HepG2 (cell line): ENCODE results near the gene SERTAD2. TPM values are rescaled to one million over a fixed set of nuclear protein-coding genes. Genes with fewer than 3 reads are reported as not detected.

Experiments used
- ARNTL ChIP-seq: sonication (generic); formaldehyde crosslinking; IDR thresholded peaks from 2 replicates; pipeline ENCODE4 v1.4.0; 2020; ENCODE audit warnings: mild to moderate bottlenecking, missing genetic modification reagents
- HDAC1 ChIP-seq: sonication (generic); formaldehyde crosslinking; IDR thresholded peaks from 2 replicates; pipeline ENCODE4 v1.5.1; 2020; ENCODE audit warnings: mild to moderate bottlenecking, missing genetic modification reagents
- HIVEP1 ChIP-seq: sonication (generic); formaldehyde crosslinking; IDR thresholded peaks from 2 replicates; pipeline ENCODE4 v1.4.0; 2020; ENCODE audit warnings: mild to moderate bottlenecking, missing genetic modification reagents
- HNF4G ChIP-seq, 2 experiments: sonication (generic) in 1 of 2; formaldehyde crosslinking in 1 of 2; IDR thresholded peaks; 2 replicates each; pipeline versions ENCODE4 v1.4.0 to v1.6.1; 2011 to 2020; ENCODE audit warnings: borderline replicate concordance in 2 of 2, low read depth in 2 of 2, mild to moderate bottlenecking in 2 of 2, low read length in 1 of 2, missing genetic modification reagents in 1 of 2, moderate library complexity in 1 of 2
- IKZF1 ChIP-seq: fragments of 450-650 bp; IDR thresholded peaks from 2 replicates; pipeline ENCODE4 v1.7.1; 2016
- IRF2 ChIP-seq: IDR thresholded peaks from 2 replicates; pipeline ENCODE4 v1.6.1; 2018; ENCODE audit warnings: missing genetic modification reagents, missing compliant biosample characterization
- KDM5A ChIP-seq: fragments of 200-600 bp; sonication (generic); IDR thresholded peaks from 2 replicates; pipeline ENCODE4 v1.7.0; 2018; ENCODE audit warnings: antibody characterized with exemption, mild to moderate bottlenecking, low read length, borderline replicate concordance
- LCORL ChIP-seq, 2 experiments: fragments of 450-650 bp in 1 of 2; sonication (generic) in 1 of 2; formaldehyde crosslinking in 1 of 2; IDR thresholded peaks; 2 replicates each; pipeline versions ENCODE4 v1.5.0 to v1.6.1; 2017 to 2020; ENCODE audit warnings: antibody characterized with exemption in 1 of 2, missing genetic modification reagents in 1 of 2
- MED13 ChIP-seq: sonication (generic); formaldehyde crosslinking; IDR thresholded peaks from 2 replicates; pipeline ENCODE4 v1.5.0; 2020; ENCODE audit warnings: missing genetic modification reagents
- RORA ChIP-seq: sonication (generic); formaldehyde crosslinking; IDR thresholded peaks from 2 replicates; pipeline ENCODE4 v1.5.0; 2020; ENCODE audit warnings: mild to moderate bottlenecking, missing genetic modification reagents, moderate library complexity
- RXRA ChIP-seq: sonication (generic); formaldehyde crosslinking; IDR thresholded peaks from 2 replicates; pipeline ENCODE4 v1.5.1; 2020; ENCODE audit warnings: missing genetic modification reagents
- RXRB ChIP-seq: IDR thresholded peaks from 2 replicates; pipeline ENCODE4 v1.6.1; 2016; ENCODE audit warnings: borderline replicate concordance, missing genetic modification reagents, missing compliant biosample characterization
- SNAI1 ChIP-seq: sonication (generic); formaldehyde crosslinking; IDR thresholded peaks from 2 replicates; pipeline ENCODE4 v1.5.0; 2020; ENCODE audit warnings: mild to moderate bottlenecking, missing genetic modification reagents, borderline replicate concordance
- SNAPC2 ChIP-seq: sonication (generic); formaldehyde crosslinking; IDR thresholded peaks from 2 replicates; pipeline ENCODE4 v1.8.1; 2022; ENCODE audit warnings: mild to moderate bottlenecking, missing genetic modification reagents
- ZBTB20 ChIP-seq: sonication (generic); formaldehyde crosslinking; IDR thresholded peaks from 2 replicates; pipeline ENCODE4 v1.8.1; 2023; ENCODE audit warnings: missing genetic modification reagents, low read depth, mild to moderate bottlenecking, borderline replicate concordance
- ZEB1 ChIP-seq: IDR thresholded peaks from 2 replicates; pipeline ENCODE4 v1.6.1; 2012; ENCODE audit warnings: mild to moderate bottlenecking, low read depth, inconsistent platforms; ENCODE audit not compliant: insufficient replicate concordance
- ZFYVE20 ChIP-seq: sonication (generic); formaldehyde crosslinking; IDR thresholded peaks from 2 replicates; pipeline ENCODE4 v1.8.0; 2023; ENCODE audit warnings: low read depth, mild to moderate bottlenecking, moderate library complexity, missing genetic modification reagents, borderline replicate concordance
- ZNF282 ChIP-seq: fragments of 450-650 bp; IDR thresholded peaks from 2 replicates; pipeline ENCODE4 v1.6.1; 2018; ENCODE audit not compliant: partially characterized antibody
- ZNF616 ChIP-seq: sonication (generic); formaldehyde crosslinking; IDR thresholded peaks from 2 replicates; pipeline ENCODE4 v1.5.0; 2020; ENCODE audit warnings: low read depth, mild to moderate bottlenecking, missing genetic modification reagents
- ZNF879 ChIP-seq: sonication (generic); formaldehyde crosslinking; IDR thresholded peaks from 2 replicates; pipeline ENCODE4 v1.8.1; 2023; ENCODE audit warnings: missing genetic modification reagents
- ZNF891 ChIP-seq: sonication (generic); formaldehyde crosslinking; IDR thresholded peaks from 2 replicates; pipeline ENCODE4 v1.5.0; 2020; ENCODE audit warnings: mild to moderate bottlenecking, missing genetic modification reagents
- polyA plus RNA-seq, 8 experiments: library from polyadenylated mRNA; depleted of rRNA in 3 of 8; stranded (reverse) in 7 of 8; unstranded in 1 of 8; fragments of >200 nt; fragmentation: Illumina TruSeq in 4 of 8; extraction: Trizol in 4 of 8; gene quantifications; 2 replicates each; pipeline versions ENCODE4 v1.2.1 to v1.2.3, GENCODE V29; 2011 to 2016; ENCODE audit warnings: low read depth in 4 of 8, missing spikeins in 1 of 8, mixed read lengths in 1 of 8; ENCODE audit not compliant: insufficient read depth in 1 of 8
- total RNA-seq, 5 experiments: library from RNA; depleted of rRNA; stranded (reverse); fragments of >200 nt; fragmentation: Illumina TruSeq; extraction: Trizol; gene quantifications; 2 replicates each; pipeline ENCODE4 v1.2.3, GENCODE V29; 2016; ENCODE audit warnings: low read depth in 1 of 5
- TF ChIP-seq, protein P1 (sequence below): sonication (generic); formaldehyde crosslinking; IDR thresholded peaks from 2 replicates; pipeline ENCODE4 v1.5.1; 2020; ENCODE audit warnings: missing genetic modification reagents, mild to moderate bottlenecking, borderline replicate concordance
- TF ChIP-seq, protein P2 (sequence below): sonication (generic); formaldehyde crosslinking; IDR thresholded peaks from 2 replicates; pipeline ENCODE4 v1.4.0; 2020; ENCODE audit warnings: missing genetic modification reagents, borderline replicate concordance
- TF ChIP-seq, protein P3 (sequence below): sonication (generic); formaldehyde crosslinking; IDR thresholded peaks from 2 replicates; pipeline ENCODE4 v1.5.0; 2020; ENCODE audit warnings: missing genetic modification reagents, mild to moderate bottlenecking, borderline replicate concordance
- TF ChIP-seq, protein P4 (sequence below): sonication (generic); formaldehyde crosslinking; IDR thresholded peaks from 2 replicates; pipeline ENCODE4 v1.4.0; 2020; ENCODE audit warnings: missing genetic modification reagents

Gene SERTAD2
- total and polyA plus RNA-seq, 2 of the 13 experiments (the other 11 are each of a cell fraction or from before 2014, with no cell fraction given): 6.7 to 22.6 TPM

DNA sequence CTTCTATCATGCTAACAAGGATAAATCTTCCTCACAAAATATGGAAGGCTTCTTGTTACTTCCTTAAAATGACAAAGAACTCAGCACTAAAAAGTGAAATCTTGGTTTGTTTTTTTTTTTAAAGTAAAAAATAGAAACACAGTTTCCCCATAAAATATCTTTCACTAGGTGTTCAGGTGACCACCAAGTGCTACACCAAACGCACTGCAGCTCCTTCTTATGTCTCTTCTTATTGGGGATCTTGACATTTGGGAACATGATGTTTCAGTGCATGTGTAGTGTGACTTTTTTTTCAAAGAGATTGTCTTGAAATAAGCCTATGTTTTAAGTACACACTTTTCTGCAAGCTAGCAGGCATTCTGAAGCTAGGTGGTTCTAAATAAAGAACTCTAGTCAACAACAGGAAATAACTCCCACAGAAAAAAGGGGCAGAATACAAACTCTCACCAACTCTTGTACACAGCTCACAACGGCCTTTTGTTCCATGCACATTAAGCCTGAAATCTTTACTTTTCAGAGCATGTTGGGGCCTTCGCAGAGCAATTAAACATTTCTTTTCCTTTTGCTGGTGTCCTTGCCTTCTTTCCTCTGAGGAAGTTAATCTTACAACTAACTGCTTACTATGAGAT, 13.2 kb upstream of the SERTAD2 start (continued):
- TF ChIP-seq, protein P1, sequence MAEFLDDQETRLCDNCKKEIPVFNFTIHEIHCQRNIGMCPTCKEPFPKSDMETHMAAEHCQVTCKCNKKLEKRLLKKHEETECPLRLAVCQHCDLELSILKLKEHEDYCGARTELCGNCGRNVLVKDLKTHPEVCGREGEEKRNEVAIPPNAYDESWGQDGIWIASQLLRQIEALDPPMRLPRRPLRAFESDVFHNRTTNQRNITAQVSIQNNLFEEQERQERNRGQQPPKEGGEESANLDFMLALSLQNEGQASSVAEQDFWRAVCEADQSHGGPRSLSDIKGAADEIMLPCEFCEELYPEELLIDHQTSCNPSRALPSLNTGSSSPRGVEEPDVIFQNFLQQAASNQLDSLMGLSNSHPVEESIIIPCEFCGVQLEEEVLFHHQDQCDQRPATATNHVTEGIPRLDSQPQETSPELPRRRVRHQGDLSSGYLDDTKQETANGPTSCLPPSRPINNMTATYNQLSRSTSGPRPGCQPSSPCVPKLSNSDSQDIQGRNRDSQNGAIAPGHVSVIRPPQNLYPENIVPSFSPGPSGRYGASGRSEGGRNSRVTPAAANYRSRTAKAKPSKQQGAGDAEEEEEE (CRISPR knock-in tag): no peak
- TF ChIP-seq HNF4G (IDR thresholded peaks at IDR 0.05; ENCODE audit: borderline replicate concordance, low read depth, low read length) (no peak; the same call in 1 of the 2 replicates), HNF4G (CRISPR knock-in tag; IDR thresholded peaks at IDR 0.05; ENCODE audit: borderline replicate concordance, low read depth) (no peak), IKZF1 (no peak), SNAPC2 (CRISPR knock-in tag) (peak; percentile 29; the same call in 1 of the 2 replicates), KDM5A (no peak), ZNF282 (no peak), MED13 (CRISPR knock-in tag) (no peak), HDAC1 (no peak), ZBTB20 (CRISPR knock-in tag) (peak; percentile 48; the same call in 1 of the 2 replicates), RORA (CRISPR knock-in tag) (no peak), ZNF891 (no peak), IRF2 (peak; percentile 27; the same call in 1 of the 2 replicates), HIVEP1 (CRISPR knock-in tag) (no peak), RXRB (peak; percentile 24; the same call in 1 of the 2 replicates), ZNF616 (no peak), LCORL (IDR thresholded peaks at IDR 0.05) (no peak), LCORL (CRISPR knock-in tag; IDR thresholded peaks at IDR 0.05) (0 out of 2 replicates have a peak, but pooled peaks have one; percentile 23), SNAI1 (no peak), ARNTL (CRISPR knock-in tag) (no peak), ZFYVE20 (CRISPR knock-in tag) (no peak), ZNF879 (no peak), ZEB1 (no peak), RXRA (CRISPR knock-in tag) (no peak)
- TF ChIP-seq, protein P2, sequence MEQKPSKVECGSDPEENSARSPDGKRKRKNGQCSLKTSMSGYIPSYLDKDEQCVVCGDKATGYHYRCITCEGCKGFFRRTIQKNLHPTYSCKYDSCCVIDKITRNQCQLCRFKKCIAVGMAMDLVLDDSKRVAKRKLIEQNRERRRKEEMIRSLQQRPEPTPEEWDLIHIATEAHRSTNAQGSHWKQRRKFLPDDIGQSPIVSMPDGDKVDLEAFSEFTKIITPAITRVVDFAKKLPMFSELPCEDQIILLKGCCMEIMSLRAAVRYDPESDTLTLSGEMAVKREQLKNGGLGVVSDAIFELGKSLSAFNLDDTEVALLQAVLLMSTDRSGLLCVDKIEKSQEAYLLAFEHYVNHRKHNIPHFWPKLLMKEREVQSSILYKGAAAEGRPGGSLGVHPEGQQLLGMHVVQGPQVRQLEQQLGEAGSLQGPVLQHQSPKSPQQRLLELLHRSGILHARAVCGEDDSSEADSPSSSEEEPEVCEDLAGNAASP: no peak
- TF ChIP-seq, protein P3, sequence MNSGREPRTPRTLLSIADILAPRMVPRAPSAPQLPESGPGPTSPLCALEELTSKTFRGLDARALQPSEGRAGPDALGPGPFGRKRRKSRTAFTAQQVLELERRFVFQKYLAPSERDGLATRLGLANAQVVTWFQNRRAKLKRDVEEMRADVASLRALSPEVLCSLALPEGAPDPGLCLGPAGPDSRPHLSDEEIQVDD (CRISPR knock-in tag): no peak
- TF ChIP-seq, protein P4, sequence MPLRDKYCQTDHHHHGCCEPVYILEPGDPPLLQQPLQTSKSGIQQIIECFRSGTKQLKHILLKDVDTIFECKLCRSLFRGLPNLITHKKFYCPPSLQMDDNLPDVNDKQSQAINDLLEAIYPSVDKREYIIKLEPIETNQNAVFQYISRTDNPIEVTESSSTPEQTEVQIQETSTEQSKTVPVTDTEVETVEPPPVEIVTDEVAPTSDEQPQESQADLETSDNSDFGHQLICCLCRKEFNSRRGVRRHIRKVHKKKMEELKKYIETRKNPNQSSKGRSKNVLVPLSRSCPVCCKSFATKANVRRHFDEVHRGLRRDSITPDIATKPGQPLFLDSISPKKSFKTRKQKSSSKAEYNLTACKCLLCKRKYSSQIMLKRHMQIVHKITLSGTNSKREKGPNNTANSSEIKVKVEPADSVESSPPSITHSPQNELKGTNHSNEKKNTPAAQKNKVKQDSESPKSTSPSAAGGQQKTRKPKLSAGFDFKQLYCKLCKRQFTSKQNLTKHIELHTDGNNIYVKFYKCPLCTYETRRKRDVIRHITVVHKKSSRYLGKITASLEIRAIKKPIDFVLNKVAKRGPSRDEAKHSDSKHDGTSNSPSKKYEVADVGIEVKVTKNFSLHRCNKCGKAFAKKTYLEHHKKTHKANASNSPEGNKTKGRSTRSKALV (CRISPR knock-in tag): peak; percentile 21; the same call in 1 of the 2 replicates
